ENCODE measurements around the gene FAN1. TPM values are rescaled to one million over a fixed set of nuclear protein-coding genes. Genes with fewer than 3 reads are reported as not detected.

The FAN1 gene
- total and polyA plus RNA-seq, 2 donors (not counting 3 experiments of a cell fraction or from before 2014, with no cell fraction given), result 4.3 to 11.7 TPM

DNA sequence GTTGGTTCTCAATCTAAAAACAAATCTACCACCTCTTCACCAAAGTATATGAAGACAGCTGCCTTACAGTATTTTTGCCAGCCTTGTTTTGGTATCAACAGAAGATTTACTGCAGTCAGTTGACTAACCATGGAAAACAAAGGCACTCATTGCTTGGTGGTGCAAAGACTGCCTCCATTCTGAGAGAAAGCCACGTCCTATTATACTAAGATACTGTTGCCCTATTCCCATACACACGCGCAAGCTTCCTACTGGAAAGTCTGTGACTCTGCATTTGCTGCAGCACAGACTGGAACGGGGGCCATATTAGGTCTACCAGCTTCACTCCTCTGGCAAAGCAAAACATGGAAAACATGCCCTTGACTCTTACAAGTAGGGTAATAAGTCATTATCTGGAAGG lies 69.7 kb downstream of the FAN1 start:
- Histone ChIP-seq H3K36me3 (ENCODE audit: control insufficient read depth in 2 of 2, extremely low read depth in 1 of 2, insufficient read depth in 2 of 2, low read length in 2 of 2) (peaks cover 18 to 56% of the 10 kb centered on the region in 2 experiments), H3K4me1 (ENCODE audit: control insufficient read depth, extremely low read depth, insufficient read depth, low read length) (no peaks in the 10 kb centered on the region), H3K27ac (ENCODE audit: insufficient read depth, low read depth, low read length) (no peak overlapping the region), H3K9me3 (replicated peaks; ENCODE audit: control insufficient read depth, insufficient read depth, low read length) (no peaks in the 10 kb centered on the region), H3K4me2 (ENCODE audit: insufficient read depth, low read length) (no peak overlapping the region), H3K9me1 (replicated peaks; ENCODE audit: control insufficient read depth, extremely low read depth, insufficient read depth, low read length) (no peaks in the 10 kb centered on the region), H4K20me1 (replicated peaks; ENCODE audit: control insufficient read depth, extremely low read depth, insufficient read depth, low read length) (peaks cover 8% of the 10 kb centered on the region), H3K79me2 (ENCODE audit: control insufficient read depth, insufficient read depth, low read length) (peaks cover 57% of the 10 kb centered on the region), H2AFZ (ENCODE audit: low read depth, low read length) (no peak overlapping the region), H3K4me3 (replicated peaks in 1 of 3; ENCODE audit: insufficient read depth in 1 of 3, low read depth in 1 of 3, low read length in 3 of 3) (no peak overlapping the region), H3K9ac (replicated peaks; ENCODE audit: extremely low read depth, insufficient read depth, low read length) (no peak overlapping the region), H3K27me3 (ENCODE audit: control insufficient read depth in 2 of 2, insufficient read depth in 2 of 2, low read length in 2 of 2) (no peaks in the 10 kb centered on the region)
- ChIA-PET POLR2A (no interaction called here), CTCF (interaction anchor here (0.8 to 6.3 kb wide), 4 partner anchors 11 to 155 kb away, joined by 3 to 90 read pairs (median 4); no protein-coding TSS in a partner anchor)
- intact Hi-C loops (cut with micrococcal nuclease) (no loop called here), dilution Hi-C loops (cut with MboI; ENCODE audit: extremely low pct_ligation_motif_present, low sequenced_read_pairs) (no loop called here)
- FAIRE-seq (no peak), DNase-seq (ENCODE audit: low read depth, low spot score) (no peak)
- no TSS peak for BruUV-seq (replicated peaks)
- no peak for TF ChIP-seq MAX (IDR thresholded peaks at IDR 0.05; ENCODE audit: insufficient read depth, insufficient read length)
- no peak for TF ChIP-seq MYC (IDR thresholded peaks at IDR 0.05; ENCODE audit: low read depth, low read length)
- no peak for TF ChIP-seq GATA2 (IDR thresholded peaks at IDR 0.05; ENCODE audit: insufficient read depth, insufficient read length, low read depth, low read length)
- no peak for TF ChIP-seq EZH2 (IDR thresholded peaks at IDR 0.05; ENCODE audit: borderline replicate concordance, low read depth, low read length, severe bottlenecking)
- no peak for TF ChIP-seq POLR2A (IDR thresholded peaks at IDR 0.05; ENCODE audit: low read depth, low read length)
- no peak for TF ChIP-seq POLR2AphosphoS5 (IDR thresholded peaks at IDR 0.05; ENCODE audit: insufficient read depth, low read depth, low read length)
- no peak for TF ChIP-seq CTCF (IDR thresholded peaks at IDR 0.05; ENCODE audit: extremely low read depth in 1 of 2, insufficient read depth in 1 of 2, low read depth in 1 of 2, low read length in 2 of 2)
- TF ChIP-seq JUN (IDR thresholded peaks at IDR 0.05; ENCODE audit: borderline replicate concordance, insufficient read depth, insufficient read length, low read depth), result no peak
- TF ChIP-seq FOS (IDR thresholded peaks at IDR 0.05; ENCODE audit: borderline replicate concordance, insufficient read depth, low read length), result no peak
